Epithelial cell of proximal tubule (primary cell): Measurements from ENCODE around the gene AKAP13. TPM values are rescaled to one million over a fixed set of nuclear protein-coding genes. Genes with fewer than 3 reads are reported as not detected.
"Not testable (repeated sequence)": the region's sequence is repeated elsewhere in the genome, so short reads cannot be mapped to it uniquely, and the experiment has no call there.

Experiments
- DNase-seq: peaks from one replicate; pipeline ENCODE4 v3.0.0-alpha.2; 2011; ENCODE audit warnings: low read depth
- H3K4me3 ChIP-seq: 2 replicates; pipeline ENCODE4 v1.5.1; 2011; ENCODE audit warnings: low read depth, mild to moderate bottlenecking, low read length
- CTCF ChIP-seq: conservative IDR thresholded peaks from 2 replicates; pipeline ENCODE4 v1.5.1; 2012; ENCODE audit warnings: low read depth, mild to moderate bottlenecking, low read length
- total RNA-seq: library from RNA; depleted of rRNA; stranded (reverse); fragments of >200 nt; gene quantifications from 2 replicates; pipeline ENCODE4 v1.2.3, GENCODE V29; 2015

Gene AKAP13
- total RNA-seq, 1 donor from 2014 or later: 40.9 TPM

GRCh38 chr15:85795337-85796305, 415.2 kb downstream of the AKAP13 start:
- DNase-seq: no peak
- TF ChIP-seq CTCF: no peak
- peak overlapping the region; percentile 56 for H3K4me3 ChIP-seq

GRCh38 chr15:85796371-85796770, 416.0 kb downstream of the AKAP13 start:
- DNase-seq, H3K4me3 ChIP-seq: not testable (repeated sequence)
